Activated naive CD8-positive, alpha-beta T cell treated with anti-CD3 and anti-CD28 coated beads, Interleukin-2, amount 10 ng/mL, durations not matched to agents 7 days and 5 days (primary cell): ENCODE measurements around the gene FOXK1. TPM values are rescaled to one million over a fixed set of nuclear protein-coding genes. Genes with fewer than 3 reads are reported as not detected.
A peak's percentile ranks its signal among the peaks of the same experiment; 100 is the strongest.
"Not testable (repeated sequence)": the region's sequence is repeated elsewhere in the genome, so short reads cannot be mapped to it uniquely, and the experiment has no call there.

Source experiments
- ATAC-seq: fragments of 150-1000 bp; cut with Tn5 transposase; one replicate; pipeline ENCODE4 v1.10.0; 2021; ENCODE audit warnings: low read depth, moderate library complexity
- POLR2A ChIA-PET: fragments of 350-600 bp; sonication (Branson Sonifier 250); formaldehyde crosslinking; loops from one replicate; lab custom pipeline; 2021; ENCODE audit warnings: antibody characterized with exemption; lab: Charles Lee
- DNase-seq: peaks from one replicate; pipeline ENCODE4 v3.0.0; 2021
- H3K27ac Mint-ChIP-seq: one replicate; pipeline ENCODE4 v1.8.0; 2022; ENCODE audit warnings: mild to moderate bottlenecking, mixed read lengths
- H3K27me3 Mint-ChIP-seq: one replicate; pipeline ENCODE4 v1.8.0; 2022; ENCODE audit warnings: mild to moderate bottlenecking, moderate library complexity, mixed read lengths
- H3K36me3 Mint-ChIP-seq: one replicate; pipeline ENCODE4 v1.8.0; 2021; ENCODE audit warnings: mild to moderate bottlenecking, mixed read lengths
- H3K4me1 Mint-ChIP-seq: one replicate; pipeline ENCODE4 v1.8.0; 2021; ENCODE audit warnings: mixed read lengths
- H3K4me3 Mint-ChIP-seq: one replicate; pipeline ENCODE4 v1.8.0; 2022; ENCODE audit warnings: mild to moderate bottlenecking, moderate library complexity, mixed read lengths
- H3K9me3 Mint-ChIP-seq: one replicate; pipeline ENCODE4 v1.8.0; 2021; ENCODE audit warnings: mixed read lengths
- total RNA-seq, 2 experiments: library from RNA; stranded (reverse); gene quantifications; one replicate each; pipeline ENCODE4 v1.2.3, GENCODE V29; 2021

Gene FOXK1
- total RNA-seq, 2 experiments from 2014 or later: 41.7 to 42.1 TPM

DNA sequence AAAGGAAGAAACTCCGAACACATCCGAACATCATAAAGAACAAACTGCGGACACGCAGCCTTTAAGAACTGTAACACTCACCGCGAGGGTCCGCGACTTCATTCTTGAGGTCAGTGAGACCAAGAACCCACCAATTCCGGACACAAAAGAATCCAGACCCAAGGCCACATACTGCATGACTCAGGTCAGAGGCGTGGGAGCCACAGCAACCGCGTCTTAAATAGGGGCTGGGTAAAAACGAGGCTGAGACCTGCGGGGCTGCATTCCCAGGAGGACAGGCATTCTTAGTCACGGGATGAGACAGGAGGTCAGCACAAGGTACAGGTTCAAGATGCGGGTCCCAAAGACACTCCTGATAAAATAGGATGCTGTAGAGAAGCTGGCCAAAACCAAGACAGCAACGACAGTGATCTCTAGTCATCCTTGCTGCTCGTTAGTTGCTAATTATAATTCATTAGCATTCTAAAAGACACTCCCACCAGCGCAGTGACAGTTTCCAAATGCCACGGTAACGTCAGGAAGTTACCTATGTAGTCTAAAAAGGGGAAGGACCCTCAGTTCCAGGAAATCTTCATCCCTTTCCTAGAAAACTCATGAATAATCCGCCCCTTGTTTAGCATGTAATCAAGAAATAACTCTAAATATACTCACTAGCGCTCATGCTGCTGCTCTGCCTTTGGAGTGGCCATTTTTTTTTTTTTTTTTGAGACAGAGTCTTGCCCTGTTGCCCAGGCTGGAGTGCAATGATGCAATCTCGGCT lies 112.7 kb downstream of the FOXK1 start:
- Mint-ChIP-seq H3K4me1 (peaks cover 11% of the 10 kb centered on the region), H3K4me3 (no peak overlapping the region), H3K36me3 (peaks cover 9% of the 10 kb centered on the region), H3K27me3 (no peaks in the 10 kb centered on the region), H3K9me3 (no peaks in the 10 kb centered on the region), H3K27ac (peak overlapping the region; percentile 17)
- POLR2A ChIA-PET: interaction anchor here (8.5 kb wide), 1 partner anchor 19 kb away, joined by 43 read pairs; the partner anchor contains the start of gene AP5Z1
- ATAC-seq (no peak), DNase-seq (no peak)

GRCh38 chr7:4796453-4796852 lies 114.4 kb downstream of the FOXK1 start:
- Mint-ChIP-seq H3K9me3 (no peaks in the 10 kb centered on the region), H3K4me3 (no peak overlapping the region), H3K27me3 (no peaks in the 10 kb centered on the region), H3K36me3 (peaks cover 7% of the 10 kb centered on the region), H3K27ac (no peak overlapping the region), H3K4me1 (peaks cover 11% of the 10 kb centered on the region)
- ATAC-seq: no peak
- no peak for DNase-seq
- POLR2A ChIA-PET: no interaction called here

- no peaks in the 10 kb centered on the region for H3K9me3 Mint-ChIP-seq
- no peak overlapping the region for H3K27ac Mint-ChIP-seq
- DNase-seq (peak; percentile 82), ATAC-seq (peak; percentile 76)
- no peak overlapping the region for H3K4me3 Mint-ChIP-seq
- peaks cover 5% of the 10 kb centered on the region for H3K36me3 Mint-ChIP-seq
- H3K27me3 Mint-ChIP-seq: no peaks in the 10 kb centered on the region
- POLR2A ChIA-PET: no interaction called here
- peaks cover 10% of the 10 kb centered on the region for H3K4me1 Mint-ChIP-seq
Observed at GRCh38 chr7:4797858-4798705, 116.0 kb downstream of the FOXK1 start.

GRCh38 chr7:4798706-4799235 lies 116.7 kb downstream of the FOXK1 start:
- POLR2A ChIA-PET: no interaction called here
- Mint-ChIP-seq H3K4me1 (peaks cover 8% of the 10 kb centered on the region), H3K36me3 (peaks cover 5% of the 10 kb centered on the region), H3K27ac (no peak overlapping the region), H3K4me3 (no peak overlapping the region), H3K9me3 (no peaks in the 10 kb centered on the region), H3K27me3 (no peaks in the 10 kb centered on the region)
- DNase-seq (no peak), ATAC-seq (no peak)

DNA sequence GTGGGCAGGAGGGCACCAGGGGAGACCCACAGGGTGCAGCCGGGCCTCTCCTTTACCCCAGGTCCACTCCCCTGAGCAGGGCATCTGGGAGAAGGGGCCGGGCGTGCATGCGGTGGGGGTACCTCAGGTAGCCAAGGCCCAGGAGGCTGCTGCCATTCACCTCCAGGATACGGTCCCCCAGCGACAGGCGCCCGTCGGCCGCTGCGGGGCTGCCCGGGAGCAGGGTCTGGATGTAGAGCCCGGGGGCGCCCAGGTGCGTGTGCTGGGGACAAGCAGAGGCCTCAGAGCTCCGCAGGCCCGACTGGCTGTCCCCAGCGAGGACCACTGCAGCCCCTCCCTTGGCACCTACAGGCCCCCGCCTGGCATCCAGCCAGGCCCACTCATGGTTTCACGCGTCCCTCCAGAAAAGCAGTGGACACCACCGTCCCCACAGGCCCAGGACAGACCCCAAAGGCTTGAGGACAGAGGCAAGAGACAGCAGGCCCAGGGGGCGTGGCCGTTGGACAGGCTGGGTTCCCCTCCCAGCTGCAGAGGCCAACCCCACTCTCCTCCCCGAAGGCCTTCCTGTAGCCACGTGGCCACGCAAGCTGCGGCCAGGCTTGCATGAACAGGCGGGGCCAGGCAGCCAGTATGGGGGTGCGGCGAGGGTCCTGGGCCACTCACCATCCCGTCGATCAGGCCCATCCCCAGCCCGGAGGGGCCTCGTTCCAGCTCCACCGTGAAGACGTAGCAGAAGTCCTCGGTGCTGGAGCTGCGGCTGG lies 117.6 kb downstream of the FOXK1 start:
- no peaks in the 10 kb centered on the region for H3K9me3 Mint-ChIP-seq
- DNase-seq: no peak
- H3K4me3 Mint-ChIP-seq: no peak overlapping the region
- no peak overlapping the region for H3K27ac Mint-ChIP-seq
- H3K4me1 Mint-ChIP-seq: no peaks in the 10 kb centered on the region
- POLR2A ChIA-PET: no interaction called here
- H3K27me3 Mint-ChIP-seq: no peaks in the 10 kb centered on the region
- no peak for ATAC-seq
- no peaks in the 10 kb centered on the region for H3K36me3 Mint-ChIP-seq

DNA sequence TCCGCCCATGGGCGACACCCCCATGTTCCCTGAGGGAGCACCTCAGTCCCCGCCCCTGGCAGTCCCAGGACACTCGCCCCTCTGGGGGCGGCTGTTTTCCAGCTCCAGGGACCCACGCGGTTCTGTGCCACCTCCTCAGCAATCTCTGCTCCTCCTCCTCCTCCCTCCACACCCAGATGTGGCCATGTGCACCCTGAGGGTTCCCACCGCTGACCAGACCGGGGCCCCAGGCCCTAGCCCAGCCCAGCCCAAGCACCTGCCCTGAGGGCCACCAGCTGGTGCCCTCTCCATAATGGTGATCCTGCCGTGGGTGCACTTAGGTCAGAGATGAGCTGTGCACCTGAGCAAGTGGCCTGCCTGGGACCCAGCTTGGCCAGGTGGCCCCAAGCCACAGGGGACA lies 118.4 kb downstream of the FOXK1 start:
- POLR2A ChIA-PET: no interaction called here
- no peak overlapping the region for H3K4me3 Mint-ChIP-seq
- ATAC-seq: no peak
- no peaks in the 10 kb centered on the region for H3K27me3 Mint-ChIP-seq
- H3K27ac Mint-ChIP-seq: no peak overlapping the region
- no peak for DNase-seq
- no peaks in the 10 kb centered on the region for H3K36me3 Mint-ChIP-seq
- no peaks in the 10 kb centered on the region for H3K9me3 Mint-ChIP-seq
- H3K4me1 Mint-ChIP-seq: no peaks in the 10 kb centered on the region

- Mint-ChIP-seq H3K4me1 (no peaks in the 10 kb centered on the region), H3K9me3 (no peaks in the 10 kb centered on the region), H3K27ac (no peak overlapping the region), H3K36me3 (no peaks in the 10 kb centered on the region), H3K4me3 (no peak overlapping the region), H3K27me3 (peaks cover 1% of the 10 kb centered on the region)
- POLR2A ChIA-PET: no interaction called here
- ATAC-seq: no peak
- no peak for DNase-seq
Observed at GRCh38 chr7:4800926-4801838, 119.1 kb downstream of the FOXK1 start.

DNA sequence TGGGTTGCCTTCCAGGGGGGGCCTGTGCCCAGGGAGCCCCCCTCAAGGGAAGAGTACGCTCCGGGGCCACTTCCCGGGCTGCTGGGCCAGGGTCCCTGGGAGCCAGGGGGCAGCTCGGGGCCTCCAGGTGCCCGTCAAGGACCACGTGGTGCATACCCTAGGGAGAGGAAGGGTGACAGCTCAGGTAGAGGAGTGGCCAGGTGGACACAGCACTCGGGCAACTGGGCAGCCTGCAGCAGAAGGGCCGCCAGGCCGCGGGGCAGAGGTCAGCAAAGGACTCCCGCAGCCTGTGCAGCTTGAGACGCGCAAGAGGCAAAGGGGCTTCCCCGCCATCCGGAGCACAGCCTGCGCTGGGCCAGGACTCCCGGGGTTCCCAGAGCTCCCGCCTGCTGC lies 119.7 kb downstream of the FOXK1 start:
- Mint-ChIP-seq H3K9me3 (no peaks in the 10 kb centered on the region), H3K27me3 (peaks cover 6% of the 10 kb centered on the region), H3K4me1 (no peaks in the 10 kb centered on the region), H3K4me3 (no peak overlapping the region), H3K36me3 (no peaks in the 10 kb centered on the region), H3K27ac (no peak overlapping the region)
- DNase-seq: no peak
- POLR2A ChIA-PET: no interaction called here
- ATAC-seq: no peak

DNA sequence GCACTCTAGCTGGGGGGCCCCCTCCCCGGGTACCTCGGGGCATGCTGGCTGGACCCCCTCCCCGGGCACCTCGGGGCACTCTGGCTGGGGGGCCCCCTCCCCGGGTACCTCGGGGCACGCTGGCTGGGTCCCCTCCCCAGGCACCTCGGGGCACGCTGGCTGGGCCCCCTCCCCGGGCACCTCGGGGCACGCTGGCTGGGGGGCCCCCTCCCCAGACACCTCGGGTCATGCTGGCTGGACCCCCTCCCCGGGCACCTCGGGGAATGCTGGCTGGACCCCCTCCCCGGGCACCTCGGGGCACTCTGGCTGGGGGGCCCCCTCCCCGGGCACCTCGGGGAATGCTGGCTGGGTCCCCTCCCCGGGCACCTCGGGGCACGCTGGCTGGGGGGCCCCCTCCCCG lies 120.5 kb downstream of the FOXK1 start:
- H3K9me3 Mint-ChIP-seq, ATAC-seq, H3K4me1 Mint-ChIP-seq, H3K36me3 Mint-ChIP-seq, POLR2A ChIA-PET, H3K27ac Mint-ChIP-seq, DNase-seq, H3K4me3 Mint-ChIP-seq: not testable (repeated sequence)
- peaks cover 11% of the 10 kb centered on the region for H3K27me3 Mint-ChIP-seq

DNA sequence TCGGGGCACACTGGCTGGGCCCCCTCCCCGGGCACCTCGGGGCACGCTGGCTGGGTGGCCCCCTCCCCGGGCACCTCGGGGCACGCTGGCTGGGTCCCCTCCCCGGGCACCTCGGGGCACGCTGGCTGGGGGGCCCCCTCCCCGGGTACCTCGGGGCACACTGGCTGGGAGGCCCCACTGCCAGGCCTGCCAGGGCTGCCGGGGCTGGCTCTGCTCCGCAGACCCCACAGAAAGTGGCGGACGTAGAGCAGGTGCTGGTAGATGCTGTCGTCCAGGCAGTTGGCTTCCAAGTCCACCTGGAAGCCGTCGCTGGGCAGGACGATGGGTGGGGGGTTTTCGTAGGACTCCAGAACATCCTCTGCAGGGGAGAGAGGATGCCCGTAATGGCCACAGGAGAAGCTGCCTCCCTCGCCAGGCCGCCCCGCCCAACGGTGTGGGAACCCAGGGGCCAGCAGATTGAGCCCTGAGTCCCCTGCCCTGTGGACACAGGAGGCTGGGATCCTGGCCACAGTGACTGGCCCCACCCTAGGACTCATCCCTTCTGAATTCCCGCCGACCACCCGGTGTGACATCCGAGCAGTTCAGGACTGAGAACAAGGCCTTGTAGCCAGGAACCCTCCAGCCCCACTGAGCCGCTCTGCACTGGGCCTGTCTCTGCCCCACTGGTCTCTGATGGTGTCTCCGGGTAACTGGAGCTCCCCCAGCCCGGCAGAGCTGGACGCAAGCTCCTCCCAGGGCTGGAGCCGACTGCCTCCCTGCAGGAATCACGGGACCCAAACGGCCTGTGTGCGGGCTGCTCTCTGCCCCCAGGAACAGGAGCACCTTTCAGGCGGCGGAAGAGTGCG lies 121.5 kb downstream of the FOXK1 start:
- H3K36me3 Mint-ChIP-seq: no peaks in the 10 kb centered on the region
- POLR2A ChIA-PET: no interaction called here
- H3K27me3 Mint-ChIP-seq: peaks cover 20% of the 10 kb centered on the region
- H3K9me3 Mint-ChIP-seq: no peaks in the 10 kb centered on the region
- DNase-seq: no peak
- no peaks in the 10 kb centered on the region for H3K4me1 Mint-ChIP-seq
- no peak overlapping the region for H3K27ac Mint-ChIP-seq
- ATAC-seq: no peak
- H3K4me3 Mint-ChIP-seq: no peak overlapping the region

GRCh38 chr7:4805110-4805983 lies 123.3 kb downstream of the FOXK1 start:
- peaks cover 27% of the 10 kb centered on the region for H3K27me3 Mint-ChIP-seq
- POLR2A ChIA-PET: no interaction called here
- H3K27ac Mint-ChIP-seq: no peak overlapping the region
- H3K4me1 Mint-ChIP-seq: peaks cover 5% of the 10 kb centered on the region
- no peaks in the 10 kb centered on the region for H3K9me3 Mint-ChIP-seq
- no peak overlapping the region for H3K4me3 Mint-ChIP-seq
- H3K36me3 Mint-ChIP-seq: no peaks in the 10 kb centered on the region
- DNase-seq (no peak), ATAC-seq (no peak)
